Measurements from ENCODE around the gene CPD. TPM values are rescaled to one million over a fixed set of nuclear protein-coding genes. Genes with fewer than 3 reads are reported as not detected.

CPD gene
- polyA plus RNA-seq, 1 of the 3 experiments (the other 2 are of a cell fraction), result 12.5 TPM

- 94% methylated on average over 2 of the region's 2 CpGs for WGBS (ENCODE audit: low lambda C conversion rate)
- H3K4me1 ChIP-seq (ENCODE audit: control insufficient read depth in 1 of 2, insufficient read depth in 2 of 2, low read depth in 1 of 2, low read length in 1 of 2), result peaks cover 0 to 3% of the 10 kb centered on the region in 2 experiments; a peak in 2 of 4 replicates
These were observed 27.0 kb upstream of the CPD start for GRCh38 chr17:30351735-30352134.

More at GRCh38 chr17:30351735-30352134, 27.0 kb upstream of the CPD start:
- H2AFZ ChIP-seq (ENCODE audit: low read depth), result no peak overlapping the region
- CTCF ChIA-PET, result interaction anchor here (0.6 kb wide), 1 partner anchor 12 kb away, joined by 3 read pairs; no protein-coding TSS in a partner anchor
- no peaks in the 10 kb centered on the region for H3K9me2 ChIP-seq
- H3K27me3 ChIP-seq (ENCODE audit: insufficient read depth), result no peaks in the 10 kb centered on the region
- H3K4me2 ChIP-seq, result no peak overlapping the region
- no peak overlapping the region for H3K27ac ChIP-seq (ENCODE audit: low read depth in 2 of 2, low read length in 1 of 2)
- H3K9me3 ChIP-seq, result no peaks in the 10 kb centered on the region
- no peak overlapping the region for H3K4me3 ChIP-seq (ENCODE audit: low read depth in 2 of 2, low read length in 1 of 2)
- POLR2A ChIA-PET, result no interaction called here
- no peaks in the 10 kb centered on the region for H3K36me3 ChIP-seq (replicated peaks in 1 of 2; ENCODE audit: control insufficient read depth in 1 of 2, insufficient read depth in 2 of 2, low read length in 1 of 2)
- no peaks in the 10 kb centered on the region for H3K79me2 ChIP-seq (ENCODE audit: insufficient read depth)
- no peak overlapping the region for H3K9ac ChIP-seq
- no peaks in the 10 kb centered on the region for H3F3A ChIP-seq (replicated peaks; ENCODE audit: insufficient read depth)
- TF ChIP-seq NFIC (IDR thresholded peaks at IDR 0.05; ENCODE audit: borderline replicate concordance) (no peak), MEF2A (IDR thresholded peaks at IDR 0.05; ENCODE audit: borderline replicate concordance, low read depth) (no peak), ELF1 (IDR thresholded peaks at IDR 0.05) (no peak), RAD21 (IDR thresholded peaks at IDR 0.05; ENCODE audit: low read length) (no peak), CHD2 (IDR thresholded peaks at IDR 0.05; ENCODE audit: low read length, partially characterized antibody) (no peak), REST (IDR thresholded peaks at IDR 0.05; ENCODE audit: low read depth, low read length) (no peak), GATA2 (CRISPR knock-in tag; IDR thresholded peaks at IDR 0.05) (no peak), PBX3 (IDR thresholded peaks at IDR 0.05) (no peak), JUND (IDR thresholded peaks at IDR 0.05) (no peak), EZH2phosphoT487 (IDR thresholded peaks at IDR 0.05; ENCODE audit: borderline replicate concordance, low read depth) (no peak), MXI1 (IDR thresholded peaks at IDR 0.05; ENCODE audit: low read depth, low read length) (no peak), POLR2AphosphoS5 (IDR thresholded peaks at IDR 0.05; ENCODE audit: low read depth, low read length) (no peak), RFX5 (IDR thresholded peaks at IDR 0.05; ENCODE audit: low read length) (no peak), FOXM1 (IDR thresholded peaks at IDR 0.05; ENCODE audit: low read depth) (no peak), TAF1 (IDR thresholded peaks at IDR 0.05; ENCODE audit: borderline replicate concordance, low read depth, low read length) (no peak), FOSL2 (IDR thresholded peaks at IDR 0.05; ENCODE audit: borderline replicate concordance, low read depth) (no peak), SIN3A (IDR thresholded peaks at IDR 0.05; ENCODE audit: borderline replicate concordance, low read depth, low read length) (no peak)
- TF ChIP-seq, protein P1, sequence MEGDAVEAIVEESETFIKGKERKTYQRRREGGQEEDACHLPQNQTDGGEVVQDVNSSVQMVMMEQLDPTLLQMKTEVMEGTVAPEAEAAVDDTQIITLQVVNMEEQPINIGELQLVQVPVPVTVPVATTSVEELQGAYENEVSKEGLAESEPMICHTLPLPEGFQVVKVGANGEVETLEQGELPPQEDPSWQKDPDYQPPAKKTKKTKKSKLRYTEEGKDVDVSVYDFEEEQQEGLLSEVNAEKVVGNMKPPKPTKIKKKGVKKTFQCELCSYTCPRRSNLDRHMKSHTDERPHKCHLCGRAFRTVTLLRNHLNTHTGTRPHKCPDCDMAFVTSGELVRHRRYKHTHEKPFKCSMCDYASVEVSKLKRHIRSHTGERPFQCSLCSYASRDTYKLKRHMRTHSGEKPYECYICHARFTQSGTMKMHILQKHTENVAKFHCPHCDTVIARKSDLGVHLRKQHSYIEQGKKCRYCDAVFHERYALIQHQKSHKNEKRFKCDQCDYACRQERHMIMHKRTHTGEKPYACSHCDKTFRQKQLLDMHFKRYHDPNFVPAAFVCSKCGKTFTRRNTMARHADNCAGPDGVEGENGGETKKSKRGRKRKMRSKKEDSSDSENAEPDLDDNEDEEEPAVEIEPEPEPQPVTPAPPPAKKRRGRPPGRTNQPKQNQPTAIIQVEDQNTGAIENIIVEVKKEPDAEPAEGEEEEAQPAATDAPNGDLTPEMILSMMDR (IDR thresholded peaks at IDR 0.05), result no peak
- TF ChIP-seq, protein P2, sequence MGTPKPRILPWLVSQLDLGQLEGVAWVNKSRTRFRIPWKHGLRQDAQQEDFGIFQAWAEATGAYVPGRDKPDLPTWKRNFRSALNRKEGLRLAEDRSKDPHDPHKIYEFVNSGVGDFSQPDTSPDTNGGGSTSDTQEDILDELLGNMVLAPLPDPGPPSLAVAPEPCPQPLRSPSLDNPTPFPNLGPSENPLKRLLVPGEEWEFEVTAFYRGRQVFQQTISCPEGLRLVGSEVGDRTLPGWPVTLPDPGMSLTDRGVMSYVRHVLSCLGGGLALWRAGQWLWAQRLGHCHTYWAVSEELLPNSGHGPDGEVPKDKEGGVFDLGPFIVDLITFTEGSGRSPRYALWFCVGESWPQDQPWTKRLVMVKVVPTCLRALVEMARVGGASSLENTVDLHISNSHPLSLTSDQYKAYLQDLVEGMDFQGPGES (IDR thresholded peaks at IDR 0.05; ENCODE audit: low read depth, low read length), result no peak
- TF ChIP-seq, protein P3, sequence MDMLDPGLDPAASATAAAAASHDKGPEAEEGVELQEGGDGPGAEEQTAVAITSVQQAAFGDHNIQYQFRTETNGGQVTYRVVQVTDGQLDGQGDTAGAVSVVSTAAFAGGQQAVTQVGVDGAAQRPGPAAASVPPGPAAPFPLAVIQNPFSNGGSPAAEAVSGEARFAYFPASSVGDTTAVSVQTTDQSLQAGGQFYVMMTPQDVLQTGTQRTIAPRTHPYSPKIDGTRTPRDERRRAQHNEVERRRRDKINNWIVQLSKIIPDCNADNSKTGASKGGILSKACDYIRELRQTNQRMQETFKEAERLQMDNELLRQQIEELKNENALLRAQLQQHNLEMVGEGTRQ (IDR thresholded peaks at IDR 0.05; ENCODE audit: borderline replicate concordance, low read depth, low read length), result no peak
- DNase-seq, result no peak
- H4K20me1 ChIP-seq (ENCODE audit: insufficient read depth), result no peaks in the 10 kb centered on the region
